ENCODE data around the gene FHIT. TPM values are rescaled to one million over a fixed set of nuclear protein-coding genes. Genes with fewer than 3 reads are reported as not detected.

Gene FHIT
- polyA plus RNA-seq, 1 donor, result 35.8 TPM

- no peak overlapping the region for H3K4me3 ChIP-seq (ENCODE audit: low read length)
- WGBS (ENCODE audit: insufficient coverage, low lambda C conversion rate), result no CpG with 5 or more reads among the region's 3 CpGs
- no peaks in the 10 kb centered on the region for H3K9me3 ChIP-seq (ENCODE audit: control insufficient read depth, low read depth, low read length)
- H3K4me1 ChIP-seq (ENCODE audit: control insufficient read depth, insufficient read depth, low read length), result no peaks in the 10 kb centered on the region
- no peak overlapping the region for H3K27ac ChIP-seq (ENCODE audit: low read length)
- H3K36me3 ChIP-seq (ENCODE audit: control insufficient read depth, insufficient read depth, low read length), result no peaks in the 10 kb centered on the region
- no peak for DNase-seq
- no peaks in the 10 kb centered on the region for H3K27me3 ChIP-seq (ENCODE audit: control insufficient read depth, insufficient read depth, low read length)
These were observed 1418.5 kb downstream of the FHIT start for GRCh38 chr3:59832702-59833101.

- H3K4me1 ChIP-seq (ENCODE audit: control insufficient read depth, insufficient read depth, low read length), result no peaks in the 10 kb centered on the region
- WGBS (ENCODE audit: insufficient coverage, low lambda C conversion rate), result no CpG with 5 or more reads among the region's 3 CpGs
- DNase-seq, result no peak
- no peaks in the 10 kb centered on the region for H3K9me3 ChIP-seq (ENCODE audit: control insufficient read depth, low read depth, low read length)
- H3K4me3 ChIP-seq (ENCODE audit: low read length), result no peak overlapping the region
- H3K27me3 ChIP-seq (ENCODE audit: control insufficient read depth, insufficient read depth, low read length), result no peaks in the 10 kb centered on the region
- no peaks in the 10 kb centered on the region for H3K36me3 ChIP-seq (ENCODE audit: control insufficient read depth, insufficient read depth, low read length)
- no peak overlapping the region for H3K27ac ChIP-seq (ENCODE audit: low read length)
These were observed 1419.0 kb downstream of the FHIT start for GRCh38 chr3:59832241-59832640.

- no peaks in the 10 kb centered on the region for H3K4me1 ChIP-seq (ENCODE audit: control insufficient read depth, insufficient read depth, low read length)
- H3K27me3 ChIP-seq (ENCODE audit: control insufficient read depth, insufficient read depth, low read length), result no peaks in the 10 kb centered on the region
- no peak overlapping the region for H3K27ac ChIP-seq (ENCODE audit: low read length)
- H3K9me3 ChIP-seq (ENCODE audit: control insufficient read depth, low read depth, low read length), result no peaks in the 10 kb centered on the region
- no peak overlapping the region for H3K4me3 ChIP-seq (ENCODE audit: low read length)
- H3K36me3 ChIP-seq (ENCODE audit: control insufficient read depth, insufficient read depth, low read length), result no peaks in the 10 kb centered on the region
- no peak for DNase-seq
- no CpG with 5 or more reads among the region's 2 CpGs for WGBS (ENCODE audit: insufficient coverage, low lambda C conversion rate)
These were observed 1419.9 kb downstream of the FHIT start for GRCh38 chr3:59831394-59831793.

- no CpG with 5 or more reads among the region's 1 CpG for WGBS (ENCODE audit: insufficient coverage, low lambda C conversion rate)
- no peak for DNase-seq
- Histone ChIP-seq H3K27me3 (ENCODE audit: control insufficient read depth, insufficient read depth, low read length) (no peaks in the 10 kb centered on the region), H3K4me3 (ENCODE audit: low read length) (no peak overlapping the region), H3K27ac (ENCODE audit: low read length) (no peak overlapping the region), H3K36me3 (ENCODE audit: control insufficient read depth, insufficient read depth, low read length) (no peaks in the 10 kb centered on the region), H3K9me3 (ENCODE audit: control insufficient read depth, low read depth, low read length) (no peaks in the 10 kb centered on the region), H3K4me1 (ENCODE audit: control insufficient read depth, insufficient read depth, low read length) (no peaks in the 10 kb centered on the region)
These were observed 1421.7 kb downstream of the FHIT start for GRCh38 chr3:59829527-59829926.

GRCh38 chr3:59824876-59825275 is 1426.4 kb downstream of the FHIT start:
- Histone ChIP-seq H3K9me3 (ENCODE audit: control insufficient read depth, low read depth, low read length) (no peaks in the 10 kb centered on the region), H3K36me3 (ENCODE audit: control insufficient read depth, insufficient read depth, low read length) (no peaks in the 10 kb centered on the region), H3K4me1 (ENCODE audit: control insufficient read depth, insufficient read depth, low read length) (no peaks in the 10 kb centered on the region), H3K27me3 (ENCODE audit: control insufficient read depth, insufficient read depth, low read length) (no peaks in the 10 kb centered on the region), H3K27ac (ENCODE audit: low read length) (no peak overlapping the region), H3K4me3 (ENCODE audit: low read length) (no peak overlapping the region)
- DNase-seq, result no peak
- no CpG with 5 or more reads among the region's 1 CpG for WGBS (ENCODE audit: insufficient coverage, low lambda C conversion rate)

- no peaks in the 10 kb centered on the region for H3K27me3 ChIP-seq (ENCODE audit: control insufficient read depth, insufficient read depth, low read length)
- H3K36me3 ChIP-seq (ENCODE audit: control insufficient read depth, insufficient read depth, low read length), result no peaks in the 10 kb centered on the region
- H3K4me3 ChIP-seq (ENCODE audit: low read length), result no peak overlapping the region
- DNase-seq, result no peak
- H3K4me1 ChIP-seq (ENCODE audit: control insufficient read depth, insufficient read depth, low read length), result no peaks in the 10 kb centered on the region
- no peaks in the 10 kb centered on the region for H3K9me3 ChIP-seq (ENCODE audit: control insufficient read depth, low read depth, low read length)
- no CpG with 5 or more reads among the region's 1 CpG for WGBS (ENCODE audit: insufficient coverage, low lambda C conversion rate)
- no peak overlapping the region for H3K27ac ChIP-seq (ENCODE audit: low read length)
These were observed 1430.0 kb downstream of the FHIT start for GRCh38 chr3:59821274-59821673.

GRCh38 chr3:59820352-59820934 is 1430.8 kb downstream of the FHIT start:
- H3K36me3 ChIP-seq (ENCODE audit: control insufficient read depth, insufficient read depth, low read length), result no peaks in the 10 kb centered on the region
- no peaks in the 10 kb centered on the region for H3K9me3 ChIP-seq (ENCODE audit: control insufficient read depth, low read depth, low read length)
- no peak overlapping the region for H3K27ac ChIP-seq (ENCODE audit: low read length)
- 100% methylated on average over 1 of the region's 3 CpGs for WGBS (ENCODE audit: insufficient coverage, low lambda C conversion rate)
- H3K4me1 ChIP-seq (ENCODE audit: control insufficient read depth, insufficient read depth, low read length), result no peaks in the 10 kb centered on the region
- no peaks in the 10 kb centered on the region for H3K27me3 ChIP-seq (ENCODE audit: control insufficient read depth, insufficient read depth, low read length)
- H3K4me3 ChIP-seq (ENCODE audit: low read length), result no peak overlapping the region
- no peak for DNase-seq

- no peaks in the 10 kb centered on the region for H3K4me1 ChIP-seq (ENCODE audit: control insufficient read depth, insufficient read depth, low read length)
- no peak for DNase-seq
- H3K9me3 ChIP-seq (ENCODE audit: control insufficient read depth, low read depth, low read length), result no peaks in the 10 kb centered on the region
- no peak overlapping the region for H3K27ac ChIP-seq (ENCODE audit: low read length)
- no peaks in the 10 kb centered on the region for H3K27me3 ChIP-seq (ENCODE audit: control insufficient read depth, insufficient read depth, low read length)
- H3K36me3 ChIP-seq (ENCODE audit: control insufficient read depth, insufficient read depth, low read length), result no peaks in the 10 kb centered on the region
- WGBS (ENCODE audit: insufficient coverage, low lambda C conversion rate), result 60% methylated on average over 1 of the region's 4 CpGs
- no peak overlapping the region for H3K4me3 ChIP-seq (ENCODE audit: low read length)
These were observed 1432.3 kb downstream of the FHIT start for GRCh38 chr3:59818919-59819300.

- Histone ChIP-seq H3K9me3 (ENCODE audit: control insufficient read depth, low read depth, low read length) (no peaks in the 10 kb centered on the region), H3K36me3 (ENCODE audit: control insufficient read depth, insufficient read depth, low read length) (no peaks in the 10 kb centered on the region), H3K27me3 (ENCODE audit: control insufficient read depth, insufficient read depth, low read length) (no peaks in the 10 kb centered on the region), H3K4me3 (ENCODE audit: low read length) (no peak overlapping the region), H3K4me1 (ENCODE audit: control insufficient read depth, insufficient read depth, low read length) (no peaks in the 10 kb centered on the region), H3K27ac (ENCODE audit: low read length) (no peak overlapping the region)
- 100% methylated on average over 2 of the region's 16 CpGs for WGBS (ENCODE audit: insufficient coverage, low lambda C conversion rate)
- DNase-seq, result peak in 1 of 2 donors; percentile 21
These were observed 1433.0 kb downstream of the FHIT start for GRCh38 chr3:59818033-59818918.

- Histone ChIP-seq H3K4me3 (ENCODE audit: low read length) (no peak overlapping the region), H3K9me3 (ENCODE audit: control insufficient read depth, low read depth, low read length) (no peaks in the 10 kb centered on the region), H3K27me3 (ENCODE audit: control insufficient read depth, insufficient read depth, low read length) (no peaks in the 10 kb centered on the region), H3K36me3 (ENCODE audit: control insufficient read depth, insufficient read depth, low read length) (no peaks in the 10 kb centered on the region), H3K4me1 (ENCODE audit: control insufficient read depth, insufficient read depth, low read length) (no peaks in the 10 kb centered on the region), H3K27ac (ENCODE audit: low read length) (no peak overlapping the region)
- DNase-seq, result no peak
- 77% methylated on average over 2 of the region's 4 CpGs for WGBS (ENCODE audit: insufficient coverage, low lambda C conversion rate)
These were observed 1433.7 kb downstream of the FHIT start for GRCh38 chr3:59817511-59817910.

Data from large intestine (tissue), 3 donors.